ENCODE data around the gene SDHD. TPM values are rescaled to one million over a fixed set of nuclear protein-coding genes. Genes with fewer than 3 reads are reported as not detected.

Gene SDHD
- total RNA-seq, 4 donors from 2014 or later, result 112 to 148 (median 128) TPM

DNA sequence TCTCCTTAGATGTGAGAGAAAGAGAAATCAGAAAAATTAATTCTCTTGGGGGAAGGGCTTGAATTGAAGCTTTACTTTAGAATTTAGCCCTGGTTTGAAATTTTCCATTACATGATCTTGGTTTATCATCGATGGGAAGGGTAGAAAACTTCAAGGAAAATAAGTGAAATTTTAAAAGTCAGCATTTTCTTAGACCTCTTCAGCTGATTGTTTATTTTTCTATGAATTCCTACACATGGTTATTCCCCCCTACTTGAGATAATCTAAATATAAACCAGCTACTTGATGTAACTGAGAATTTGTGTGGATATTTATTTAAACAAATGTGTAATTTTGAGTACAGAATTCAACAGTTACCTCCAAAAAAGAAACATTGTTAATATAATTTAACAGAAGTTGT, 23.8 kb upstream of the SDHD start:
- Histone ChIP-seq H3K27me3 (no peaks in the 10 kb centered on the region), H3K9me3 (no peaks in the 10 kb centered on the region), H3K27ac (replicated peaks in 1 of 4) (no peak overlapping the region), H3K4me3 (no peak overlapping the region), H3K4me1 (no peaks in the 10 kb centered on the region), H3K36me3 (peaks cover 15 to 62% (median 54%) of the 10 kb centered on the region in 4 donors)
- TF ChIP-seq POLR2AphosphoS5 (IDR thresholded peaks at IDR 0.05) (no peak), EP300 (IDR thresholded peaks at IDR 0.05) (no peak), POLR2A (IDR thresholded peaks at IDR 0.05; ENCODE audit: low read depth) (no peak)
- TF ChIP-seq, protein P1, sequence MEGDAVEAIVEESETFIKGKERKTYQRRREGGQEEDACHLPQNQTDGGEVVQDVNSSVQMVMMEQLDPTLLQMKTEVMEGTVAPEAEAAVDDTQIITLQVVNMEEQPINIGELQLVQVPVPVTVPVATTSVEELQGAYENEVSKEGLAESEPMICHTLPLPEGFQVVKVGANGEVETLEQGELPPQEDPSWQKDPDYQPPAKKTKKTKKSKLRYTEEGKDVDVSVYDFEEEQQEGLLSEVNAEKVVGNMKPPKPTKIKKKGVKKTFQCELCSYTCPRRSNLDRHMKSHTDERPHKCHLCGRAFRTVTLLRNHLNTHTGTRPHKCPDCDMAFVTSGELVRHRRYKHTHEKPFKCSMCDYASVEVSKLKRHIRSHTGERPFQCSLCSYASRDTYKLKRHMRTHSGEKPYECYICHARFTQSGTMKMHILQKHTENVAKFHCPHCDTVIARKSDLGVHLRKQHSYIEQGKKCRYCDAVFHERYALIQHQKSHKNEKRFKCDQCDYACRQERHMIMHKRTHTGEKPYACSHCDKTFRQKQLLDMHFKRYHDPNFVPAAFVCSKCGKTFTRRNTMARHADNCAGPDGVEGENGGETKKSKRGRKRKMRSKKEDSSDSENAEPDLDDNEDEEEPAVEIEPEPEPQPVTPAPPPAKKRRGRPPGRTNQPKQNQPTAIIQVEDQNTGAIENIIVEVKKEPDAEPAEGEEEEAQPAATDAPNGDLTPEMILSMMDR (IDR thresholded peaks at IDR 0.05), result no peak
- WGBS, result 58% methylated on average over 1 of the region's 1 CpG
- intact Hi-C loops (cut with DNase I), result no loop called here
- no peak for DNase-seq (ENCODE audit: extremely low spot score)

DNA sequence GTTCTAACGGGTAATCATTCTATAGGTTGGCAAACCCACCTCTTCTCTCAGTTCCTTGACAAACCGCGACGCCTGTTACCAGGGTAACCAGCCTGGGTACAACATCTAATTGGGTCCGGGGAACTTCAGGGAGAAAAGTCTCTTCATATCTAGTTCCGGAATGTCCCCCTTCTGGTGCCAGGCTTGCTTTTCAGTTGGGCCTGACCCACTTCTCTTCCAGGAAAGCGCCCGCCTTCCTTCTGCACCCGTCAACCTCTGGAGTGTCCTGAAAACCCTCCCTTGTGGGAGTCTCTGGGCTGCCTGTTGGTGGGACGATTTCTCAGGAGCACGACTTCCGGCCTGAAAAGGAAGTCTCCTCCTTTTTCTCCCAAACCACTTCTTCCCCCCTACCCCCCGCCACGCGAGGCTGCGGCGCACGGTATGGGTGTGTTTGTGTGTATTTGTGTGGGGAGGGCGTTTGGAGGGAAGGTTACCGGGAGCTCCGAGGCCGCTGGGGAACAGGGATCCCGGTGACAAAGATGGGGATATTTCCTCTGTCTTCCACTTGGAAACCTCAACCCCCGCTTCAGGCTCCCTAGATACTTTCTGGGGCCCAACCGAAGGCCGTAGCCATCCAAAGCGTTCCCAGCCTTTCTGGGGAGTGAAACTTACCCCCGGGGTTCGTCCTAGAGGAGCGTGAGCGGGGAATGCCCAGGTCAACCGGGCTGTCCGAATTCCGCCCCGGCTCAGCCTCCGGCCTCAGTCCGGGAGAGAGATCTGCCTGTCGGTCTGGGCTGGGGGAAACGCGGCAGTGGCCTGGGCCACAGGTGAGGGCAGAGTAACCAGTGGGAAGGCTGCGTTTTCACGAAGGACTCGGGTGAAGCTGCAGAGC, 12.5 kb upstream of the SDHD start, which contains the start of the genes NKAPD1 and PIH1D2:
NKAPD1 (plus strand) TSS at position 359 of the 871 bp plus-strand sequence. CDS start 1,276 bp downstream, outside the sequence.
PIH1D2 (minus strand) TSS at position 77 of the 871 bp plus-strand sequence. CDS start 843 bp downstream, outside the sequence.
- WGBS, result 0% methylated on average over 27 of the region's 43 CpGs
- intact Hi-C loops (cut with DNase I), result no loop called here
- Histone ChIP-seq H3K27me3 (no peaks in the 10 kb centered on the region), H3K4me1 (peaks cover 18 to 34% (median 22%) of the 10 kb centered on the region in 4 donors), H3K27ac (replicated peaks in 1 of 4) (peak within 1 kb of the TSS; percentile 82 to 91 (median 88)), H3K9me3 (no peaks in the 10 kb centered on the region), H3K4me3 (peak within 1 kb of the TSS; percentile 77 to 91 (median 84)), H3K36me3 (peaks cover under 1 to 37% (median 31%) of the 10 kb centered on the region in 4 donors)
- TF ChIP-seq, protein P1 (IDR thresholded peaks at IDR 0.05), result peak in 1 of 3 experiments; percentile 18
- TF ChIP-seq EP300 (IDR thresholded peaks at IDR 0.05), result no peak
- TF ChIP-seq POLR2AphosphoS5 (IDR thresholded peaks at IDR 0.05), result peak; percentile 60 to 72
- TF ChIP-seq POLR2A (IDR thresholded peaks at IDR 0.05; ENCODE audit: low read depth), result no peak
- peak; percentile 94 for DNase-seq (ENCODE audit: extremely low spot score)

DNA sequence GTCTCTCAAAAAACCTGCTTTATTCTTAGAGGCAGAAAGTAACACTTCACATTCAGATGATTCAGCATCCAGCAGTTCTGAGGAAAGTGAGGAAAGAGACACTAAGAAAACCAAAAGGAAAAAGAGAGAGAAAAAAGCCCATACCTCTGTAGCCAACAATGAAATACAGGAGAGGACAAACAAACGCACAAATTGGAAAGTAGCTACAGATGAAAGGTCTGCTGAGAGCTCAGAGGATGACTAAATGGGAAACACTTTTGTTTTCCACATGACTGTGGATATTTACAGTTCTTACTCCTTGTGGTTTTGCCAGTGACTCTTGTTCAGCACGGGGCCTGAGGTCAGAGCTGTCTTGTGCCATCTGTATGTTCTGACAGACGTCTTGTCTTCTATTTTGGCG, 3.9 kb upstream of the SDHD start:
- H3K4me1 ChIP-seq, result peaks cover 17 to 20% (median 18%) of the 10 kb centered on the region in 4 donors
- H3K9me3 ChIP-seq, result no peaks in the 10 kb centered on the region
- intact Hi-C loops (cut with DNase I), result loop anchor here (10.0 kb wide), 2 partner anchors 208 to 1232 kb away; partner anchors contain the start of genes ALG9, CFAP68, FDXACB1 and TTC12
- 78% methylated on average over 4 of the region's 4 CpGs for WGBS
- no peak overlapping the region for H3K4me3 ChIP-seq
- no peaks in the 10 kb centered on the region for H3K27me3 ChIP-seq
- TF ChIP-seq POLR2A (IDR thresholded peaks at IDR 0.05; ENCODE audit: low read depth) (no peak), EP300 (IDR thresholded peaks at IDR 0.05) (no peak), POLR2AphosphoS5 (IDR thresholded peaks at IDR 0.05) (no peak)
- TF ChIP-seq, protein P1 (IDR thresholded peaks at IDR 0.05), result no peak
- peaks cover 46 to 76% (median 72%) of the 10 kb centered on the region in 4 donors for H3K36me3 ChIP-seq
- DNase-seq (ENCODE audit: extremely low spot score), result no peak
- H3K27ac ChIP-seq (replicated peaks in 1 of 4), result no peak overlapping the region

DNA sequence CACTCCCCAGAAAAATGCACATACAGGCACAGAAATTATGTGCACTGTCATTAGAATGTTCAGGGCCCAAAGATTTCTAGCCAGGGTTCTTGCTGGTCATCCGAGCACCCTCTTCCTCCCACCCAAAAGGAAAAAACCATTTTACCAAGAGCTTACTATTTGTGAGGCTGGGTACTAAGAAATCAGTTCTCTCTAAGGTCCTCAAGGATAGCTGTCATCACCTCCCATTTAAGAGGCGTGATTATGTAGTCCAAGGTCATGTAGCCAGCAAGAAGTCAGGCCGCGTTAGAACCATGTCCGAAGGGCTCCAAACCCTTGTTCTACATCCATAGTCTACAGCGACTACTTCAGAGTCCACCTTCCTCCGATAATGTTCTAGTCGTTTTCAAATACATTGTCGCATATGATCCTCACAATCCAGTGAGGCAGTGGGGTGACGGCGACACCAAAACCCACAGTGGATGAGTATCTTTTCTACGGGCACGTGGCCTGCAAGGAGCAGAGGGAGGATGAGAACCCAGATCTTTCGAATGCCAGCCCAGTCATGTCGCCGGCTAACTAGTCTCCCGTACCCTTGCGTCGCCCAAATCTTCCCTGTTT, 751 bp upstream of the SDHD start:
- no peaks in the 10 kb centered on the region for H3K9me3 ChIP-seq
- DNase-seq (ENCODE audit: extremely low spot score), result no peak
- H3K4me3 ChIP-seq, result peak overlapping the region; percentile 66 to 95 (median 76)
- WGBS, result 1% methylated on average over 18 of the region's 19 CpGs
- intact Hi-C loops (cut with DNase I), result loop anchor here (10.0 kb wide), 2 partner anchors 211 to 1229 kb away; partner anchors contain the start of genes ALG9, CFAP68, FDXACB1 and TTC12
- TF ChIP-seq POLR2AphosphoS5 (IDR thresholded peaks at IDR 0.05), result no peak
- TF ChIP-seq, protein P1 (IDR thresholded peaks at IDR 0.05), result no peak
- TF ChIP-seq POLR2A (IDR thresholded peaks at IDR 0.05; ENCODE audit: low read depth), result no peak
- TF ChIP-seq EP300 (IDR thresholded peaks at IDR 0.05), result no peak
- peaks cover 50 to 76% (median 70%) of the 10 kb centered on the region in 4 donors for H3K36me3 ChIP-seq
- peaks cover 41 to 47% (median 43%) of the 10 kb centered on the region in 4 donors for H3K4me1 ChIP-seq
- H3K27ac ChIP-seq (replicated peaks in 1 of 4), result peak overlapping the region; percentile 79 to 84 (median 83)
- no peaks in the 10 kb centered on the region for H3K27me3 ChIP-seq
